NK-92 (cell line): ENCODE measurements around the gene FCRL4.

ENCODE experiments used
- DNase-seq: peaks from one replicate; lab custom pipeline; 2025; ENCODE audit not compliant: unreplicated experiment; lab: John Stamatoyannopoulos, UW

The FCRL4 gene

DNA sequence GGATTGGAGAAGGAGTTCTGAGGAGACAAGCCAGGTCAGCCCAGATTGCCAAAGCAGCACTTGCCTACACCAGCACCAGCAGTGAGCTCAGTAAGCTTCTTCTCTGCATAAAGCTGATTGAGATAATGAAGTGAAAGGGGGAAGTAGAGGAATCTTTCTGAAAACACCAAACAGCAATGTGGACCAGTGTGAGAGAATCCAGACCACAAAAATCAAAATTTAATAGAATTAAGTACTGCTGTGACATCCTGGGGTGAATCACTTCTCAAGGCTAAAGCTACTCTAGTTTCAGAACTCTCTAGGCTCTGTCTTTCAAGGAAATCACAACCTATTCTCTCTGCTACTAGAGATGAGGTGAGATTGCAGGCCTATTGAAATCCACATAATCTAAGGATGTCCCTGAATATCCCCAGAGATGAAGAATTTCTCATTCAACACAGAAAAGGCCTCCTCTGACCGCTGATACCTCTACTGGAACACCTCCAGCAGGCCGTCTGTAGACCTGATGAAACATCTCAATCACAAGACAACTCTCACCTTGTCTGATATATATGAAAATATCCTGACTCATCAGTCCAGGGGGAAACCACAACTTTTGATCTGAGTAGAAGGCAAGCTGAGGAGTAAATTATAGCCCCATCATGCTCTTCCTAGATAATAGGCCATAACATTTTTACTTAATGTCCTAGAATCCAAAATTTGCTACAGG is at the start of gene FCRL4:
TSS of gene FCRL4 (minus strand) at position 127 of the 709 bp plus-strand sequence. CDS start 141 bp downstream, outside the sequence.
- no peak for DNase-seq

DNA sequence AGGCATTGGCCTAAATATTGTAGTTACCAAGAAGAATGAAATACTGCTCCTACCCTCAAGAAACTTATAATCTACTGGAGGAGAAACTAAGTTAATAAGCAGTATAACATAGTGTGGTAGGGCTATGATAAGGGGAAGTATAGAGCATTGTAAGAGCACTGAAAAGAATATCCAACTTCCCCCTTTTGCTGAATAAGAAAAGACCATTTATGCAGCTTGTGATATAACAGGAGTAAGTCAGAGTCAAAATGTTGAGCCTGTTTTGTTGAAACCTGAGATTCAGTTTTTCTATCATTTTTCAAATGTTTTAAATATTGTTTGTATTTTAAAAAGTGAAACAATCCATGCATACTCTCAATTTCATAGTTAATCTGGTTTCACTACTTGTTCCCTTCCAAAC is 48.3 kb upstream of the FCRL4 start:
- no peak for DNase-seq

DNA sequence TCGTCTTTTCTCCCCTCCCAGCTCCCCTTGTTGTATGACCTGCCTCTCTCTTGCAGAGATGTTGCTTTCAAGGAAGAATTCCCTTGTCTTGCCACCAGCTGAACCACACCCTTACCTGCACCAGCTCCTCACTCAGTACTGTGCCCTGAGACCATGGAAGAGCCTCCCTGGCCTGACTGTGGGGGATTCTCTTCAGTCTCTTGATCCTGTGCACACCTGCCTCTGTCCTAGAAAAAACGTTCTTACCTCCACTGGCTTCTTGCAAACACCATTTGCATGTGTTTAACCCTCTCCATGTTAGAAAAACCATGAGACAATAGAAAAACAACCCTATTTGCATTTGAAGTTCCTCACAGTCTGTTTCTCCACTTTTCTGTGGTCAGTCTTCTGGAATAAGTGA is 43.3 kb upstream of the FCRL4 start:
- DNase-seq: no peak

GRCh38 chr1:157639800-157640199 is 41.9 kb upstream of the FCRL4 start:
- no peak for DNase-seq

DNA sequence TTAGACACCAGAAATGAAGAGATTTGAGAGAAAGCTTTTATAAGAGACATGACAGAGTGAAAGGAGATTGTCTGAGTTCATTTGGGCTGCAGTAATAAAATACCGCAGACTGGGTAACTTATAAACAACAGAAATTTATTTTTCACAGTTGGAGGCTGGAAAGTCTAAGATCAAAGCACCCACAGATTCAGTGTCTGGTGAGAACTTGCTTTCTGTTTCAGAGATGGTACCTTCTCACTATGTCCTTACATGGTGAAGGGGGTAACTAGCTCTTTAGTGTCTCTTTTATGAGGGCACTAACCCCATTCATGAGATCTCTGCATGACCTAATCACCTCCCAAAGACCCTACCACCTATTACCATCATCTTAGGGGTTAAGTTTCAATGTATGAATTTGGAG is 30.9 kb upstream of the FCRL4 start:
- no peak for DNase-seq

DNA sequence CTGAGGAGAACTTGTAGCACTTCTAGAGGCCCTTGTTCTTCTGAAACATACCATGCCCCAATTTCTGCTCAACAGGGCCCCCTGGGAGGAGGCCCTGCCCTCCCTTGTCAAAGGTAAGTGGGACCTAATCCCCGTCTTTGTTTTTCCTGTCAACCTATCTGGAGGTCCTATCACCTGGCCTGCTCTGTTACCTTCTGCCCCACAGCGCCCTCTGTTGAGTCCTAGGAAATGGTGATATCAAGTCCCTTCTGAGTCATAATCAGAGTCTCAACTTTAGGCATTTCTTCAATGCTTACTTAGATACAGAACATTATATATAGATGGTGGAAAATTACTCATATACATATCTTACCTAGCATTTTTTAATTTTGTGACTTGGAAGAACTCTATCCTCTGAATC is 28.2 kb upstream of the FCRL4 start:
- no peak for DNase-seq

- no peak for DNase-seq
Observed at GRCh38 chr1:157624471-157624870, 26.6 kb upstream of the FCRL4 start.

- no peak for DNase-seq
Observed at GRCh38 chr1:157622471-157622870, 24.6 kb upstream of the FCRL4 start.

DNA sequence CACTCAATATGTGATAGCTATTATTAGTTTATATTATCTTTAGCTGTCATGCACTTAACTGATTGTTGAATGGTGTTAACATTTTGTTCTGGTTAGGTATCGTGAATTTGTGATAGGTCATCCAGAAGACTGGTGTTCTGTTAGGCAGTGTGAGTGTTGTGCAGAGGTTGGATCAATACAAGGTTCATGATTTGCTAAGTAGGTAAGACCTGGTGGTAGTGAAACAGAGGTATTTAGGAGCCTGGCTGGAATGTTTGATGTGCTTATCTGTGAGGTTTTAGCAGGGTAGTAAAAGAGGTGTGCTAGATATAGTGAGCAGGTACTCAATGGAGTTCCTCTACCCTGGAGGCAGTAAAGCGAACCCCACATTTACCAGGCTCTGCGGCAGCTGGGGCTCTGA is 20.3 kb upstream of the FCRL4 start:
- DNase-seq: no peak

- no peak for DNase-seq
Observed at GRCh38 chr1:157600236-157600635, 2.4 kb upstream of the FCRL4 start.

GRCh38 chr1:157596384-157596783 is 1.5 kb downstream of the FCRL4 start:
- DNase-seq: no peak

GRCh38 chr1:157595356-157595755 is 2.5 kb downstream of the FCRL4 start:
- DNase-seq: no peak

DNA sequence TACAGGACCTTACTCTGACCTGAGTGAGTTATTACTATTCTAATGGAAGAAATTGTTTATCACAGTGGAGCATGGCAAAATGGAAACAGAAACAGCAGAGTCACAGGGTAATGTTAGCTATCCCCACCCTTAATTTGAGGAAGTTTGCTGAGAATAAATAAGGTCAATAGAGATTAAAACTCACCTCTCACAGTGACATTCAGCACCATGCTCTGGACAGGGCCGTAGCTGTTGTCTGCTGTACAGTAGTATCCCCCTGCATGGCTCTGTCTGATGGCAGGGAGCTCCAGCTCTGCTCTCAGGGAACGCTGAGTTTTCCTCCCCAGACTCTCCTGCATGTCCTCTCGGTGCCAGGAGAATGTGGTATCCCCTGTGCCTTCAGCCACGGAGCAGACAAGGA is 11.9 kb downstream of the FCRL4 start:
- DNase-seq: no peak

- no peak for DNase-seq
Observed at GRCh38 chr1:157584503-157584902, 13.4 kb downstream of the FCRL4 start.

DNA sequence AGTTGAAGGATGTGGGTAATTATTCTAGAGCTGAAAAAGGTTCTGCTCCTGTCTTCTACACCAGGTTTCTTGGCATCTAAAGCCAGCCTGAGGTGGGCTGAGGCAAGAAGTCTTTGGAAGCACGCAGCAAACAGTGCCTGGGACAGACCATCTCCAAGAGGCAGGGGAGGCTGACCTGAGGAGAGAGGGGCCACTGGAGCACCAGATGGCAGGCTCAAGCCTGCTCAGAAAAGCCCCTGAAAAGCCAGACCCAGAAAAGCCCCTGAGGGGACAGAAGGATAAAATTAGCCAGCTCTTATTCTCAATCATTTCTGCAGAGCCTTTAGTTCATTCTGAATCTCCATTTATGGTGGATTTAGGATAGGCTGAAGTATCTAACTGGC is 17.1 kb downstream of the FCRL4 start:
- DNase-seq: no peak

- no peak for DNase-seq
Observed at GRCh38 chr1:157580179-157580827, 17.6 kb downstream of the FCRL4 start.

DNA sequence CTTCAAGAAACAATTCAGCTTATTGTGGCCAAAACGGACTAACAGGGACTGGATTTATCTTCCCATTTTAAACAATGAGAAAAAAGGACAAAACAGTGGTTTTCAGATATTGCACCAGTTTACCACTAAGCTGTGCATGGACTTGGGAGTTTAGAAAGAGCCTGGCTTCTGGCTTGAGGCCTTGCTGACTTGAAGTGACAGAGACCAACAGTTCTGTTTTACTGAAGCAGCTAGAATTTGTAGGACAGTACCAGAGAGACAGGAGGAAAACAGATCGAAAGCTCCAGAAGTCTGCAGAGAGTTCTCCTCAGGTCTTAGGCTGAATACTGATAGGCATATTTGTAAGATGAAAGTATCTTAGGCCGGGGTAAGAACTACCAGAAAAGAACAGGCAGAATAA is 20.5 kb downstream of the FCRL4 start:
- no peak for DNase-seq

DNA sequence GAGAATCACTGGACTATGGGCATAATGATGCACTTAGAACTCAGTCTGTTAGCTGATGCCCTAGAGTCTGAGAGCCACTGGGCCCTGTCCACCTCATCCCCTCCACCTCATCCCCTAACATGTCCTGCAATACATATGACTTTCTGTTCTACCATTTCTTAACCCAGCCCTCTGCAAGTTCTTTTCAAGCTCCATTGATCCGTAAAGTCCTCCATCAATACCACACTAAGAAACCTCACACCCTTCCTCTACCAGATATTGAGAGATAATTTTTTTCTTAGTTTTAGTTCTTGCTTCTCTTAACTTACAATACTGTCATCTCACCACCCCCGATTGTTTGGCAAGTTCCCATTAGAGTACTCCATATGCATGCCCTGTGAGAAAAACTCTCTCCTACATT is 22.1 kb downstream of the FCRL4 start:
- DNase-seq: no peak

- DNase-seq: no peak
Observed at GRCh38 chr1:157574836-157575235, 23.0 kb downstream of the FCRL4 start.

DNA sequence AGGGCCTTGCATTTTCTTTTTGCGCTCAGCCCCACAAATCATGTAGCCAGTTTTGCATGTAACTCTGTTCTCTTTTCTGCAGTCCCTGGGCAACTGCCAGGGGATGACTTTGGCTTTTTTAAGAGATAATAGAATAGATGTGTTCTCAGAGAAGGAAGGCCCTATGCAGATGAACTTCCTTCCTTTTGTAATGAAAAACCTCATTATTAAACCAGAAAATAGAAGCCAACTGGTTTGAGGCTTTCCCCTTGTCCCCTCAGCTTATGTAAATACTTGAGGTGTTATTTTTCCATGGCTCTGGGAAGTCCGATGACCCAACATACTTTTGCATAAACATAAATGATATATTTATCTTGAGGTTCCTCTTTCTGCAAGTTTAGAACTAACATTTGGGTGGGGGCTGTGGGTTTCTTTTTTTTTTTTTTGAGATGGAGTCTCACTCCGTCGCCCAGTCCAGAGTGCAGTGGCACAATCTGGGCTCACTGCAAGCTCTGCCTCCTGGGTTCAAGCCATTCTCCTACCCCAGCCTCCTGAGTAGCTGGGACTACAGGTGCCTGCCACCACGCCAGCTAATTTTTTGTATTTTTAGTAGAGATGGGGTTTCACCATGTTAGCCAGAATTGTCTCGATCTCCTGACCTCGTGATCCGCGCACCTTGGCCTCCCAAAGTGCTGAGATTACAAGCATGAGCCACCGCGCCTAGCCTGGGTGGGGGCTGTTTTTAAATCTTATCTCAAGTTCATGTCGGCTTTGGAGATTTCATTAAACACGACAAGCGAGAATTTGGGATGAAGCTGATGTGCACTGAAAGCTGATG is 31.2 kb downstream of the FCRL4 start:
- DNase-seq: no peak

GRCh38 chr1:157562515-157562914 is 35.4 kb downstream of the FCRL4 start:
- no peak for DNase-seq

- DNase-seq: no peak
Observed at GRCh38 chr1:157558119-157558518, 39.8 kb downstream of the FCRL4 start.
